Activated CD8-positive, alpha-beta memory T cell treated with anti-CD3 and anti-CD28 coated beads for 4 hours (primary cell): ENCODE data around the gene SNX8.
"Not testable (repeated sequence)": the region's sequence is repeated elsewhere in the genome, so short reads cannot be mapped to it uniquely, and the experiment has no call there.

Experiments used
- DNase-seq, 2 donors: peaks; one replicate each; pipeline ENCODE4 v3.0.0-alpha.2; 2020; ENCODE audit warnings: low read depth in 2 of 2

SNX8 gene

GRCh38 chr7:2295936-2296620, 18.2 kb downstream of the SNX8 start:
- DNase-seq = no peak

DNA sequence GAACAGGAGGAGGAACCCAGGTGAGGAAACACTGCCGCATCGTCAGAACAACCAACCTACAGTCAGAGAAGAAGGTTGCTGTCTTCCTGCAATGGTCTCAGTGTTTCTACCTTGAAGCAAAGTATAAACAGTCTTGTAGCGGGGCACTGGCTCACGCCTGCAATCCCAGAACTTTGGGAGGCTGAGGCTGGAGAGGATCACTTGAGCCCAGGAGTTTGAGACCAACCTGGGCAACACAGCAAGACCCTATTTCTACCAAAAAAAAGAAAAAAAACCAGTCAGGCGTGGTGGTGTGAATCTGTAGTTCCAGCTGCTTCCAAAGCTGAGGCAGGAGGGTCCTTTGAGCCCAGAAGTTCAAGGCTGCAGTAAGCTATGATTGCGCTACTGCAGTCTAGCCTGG, 23.4 kb downstream of the SNX8 start:
- no peak for DNase-seq

GRCh38 chr7:2289621-2290020, 24.6 kb downstream of the SNX8 start:
- DNase-seq = no peak

GRCh38 chr7:2289111-2289586, 25.1 kb downstream of the SNX8 start:
- no peak for DNase-seq

- DNase-seq = no peak
Observed at GRCh38 chr7:2288503-2288902, 25.7 kb downstream of the SNX8 start.

GRCh38 chr7:2287745-2288144, 26.5 kb downstream of the SNX8 start:
- DNase-seq = no peak

DNA sequence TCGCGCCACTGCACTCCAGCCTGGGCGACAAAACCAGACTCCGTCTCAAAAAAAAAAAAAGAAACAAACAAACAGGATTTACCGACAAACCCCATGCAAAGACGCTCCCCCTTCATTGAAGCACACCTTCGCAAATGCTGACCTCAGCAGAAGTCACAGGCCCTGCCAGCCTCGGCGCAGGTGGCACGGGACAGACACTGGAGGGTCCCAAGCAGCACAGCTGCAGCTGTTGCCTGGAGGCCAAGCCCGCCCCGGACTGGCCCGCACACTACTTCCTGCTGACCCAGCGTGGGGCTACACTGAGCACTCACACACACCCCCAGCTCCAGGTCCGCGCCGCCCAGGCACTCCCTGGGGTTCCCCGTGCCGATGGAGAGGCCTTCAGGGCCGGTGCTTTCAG, 31.2 kb downstream of the SNX8 start:
- DNase-seq = no peak

GRCh38 chr7:2282185-2282751, 32.0 kb downstream of the SNX8 start:
- no peak for DNase-seq

- no peak for DNase-seq
Observed at GRCh38 chr7:2281541-2281940, 32.7 kb downstream of the SNX8 start.

DNA sequence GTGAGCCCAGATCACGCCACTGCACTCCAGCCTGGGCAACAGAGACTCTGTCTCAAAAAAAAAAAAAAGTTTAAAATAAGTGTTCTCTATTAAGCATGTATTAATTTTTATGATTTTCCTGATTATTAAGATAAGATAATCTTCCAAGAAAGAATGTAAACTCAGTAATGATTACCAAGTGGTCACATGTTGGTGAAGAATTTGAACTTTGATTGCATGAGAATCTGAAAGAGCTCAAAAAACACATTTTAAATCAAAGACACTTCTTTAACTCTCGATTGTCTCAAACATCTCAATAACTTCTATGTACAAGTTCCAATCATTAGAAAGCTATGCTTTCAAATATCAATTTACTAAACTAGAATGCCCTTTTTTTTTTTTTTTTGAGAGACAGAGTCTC, 33.8 kb downstream of the SNX8 start:
- no peak for DNase-seq

GRCh38 chr7:2279896-2280295, 34.3 kb downstream of the SNX8 start:
- DNase-seq = no peak

DNA sequence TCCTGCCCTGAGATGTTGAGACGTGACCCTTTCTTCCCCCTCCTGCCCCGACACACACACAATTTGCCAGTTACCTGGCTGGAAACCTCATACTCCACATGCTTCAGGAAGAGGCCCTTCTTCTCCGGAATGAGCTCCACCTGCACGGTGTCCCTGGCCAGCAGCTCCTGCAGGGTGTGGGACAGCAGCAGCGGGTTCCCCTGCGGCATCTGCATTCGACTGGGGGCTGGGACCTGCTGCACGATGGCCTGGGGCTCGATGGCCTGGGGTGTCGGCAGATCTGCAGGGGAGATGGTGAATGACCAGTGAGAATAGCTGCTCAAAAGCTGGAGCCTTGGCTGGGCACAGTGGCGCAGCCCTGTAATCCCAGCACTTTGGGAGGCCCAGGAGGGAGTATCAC, 36.2 kb downstream of the SNX8 start:
- no peak for DNase-seq

GRCh38 chr7:2276107-2276506, 38.1 kb downstream of the SNX8 start:
- no peak for DNase-seq

- no peak for DNase-seq
Observed at GRCh38 chr7:2275101-2275500, 39.1 kb downstream of the SNX8 start.

DNA sequence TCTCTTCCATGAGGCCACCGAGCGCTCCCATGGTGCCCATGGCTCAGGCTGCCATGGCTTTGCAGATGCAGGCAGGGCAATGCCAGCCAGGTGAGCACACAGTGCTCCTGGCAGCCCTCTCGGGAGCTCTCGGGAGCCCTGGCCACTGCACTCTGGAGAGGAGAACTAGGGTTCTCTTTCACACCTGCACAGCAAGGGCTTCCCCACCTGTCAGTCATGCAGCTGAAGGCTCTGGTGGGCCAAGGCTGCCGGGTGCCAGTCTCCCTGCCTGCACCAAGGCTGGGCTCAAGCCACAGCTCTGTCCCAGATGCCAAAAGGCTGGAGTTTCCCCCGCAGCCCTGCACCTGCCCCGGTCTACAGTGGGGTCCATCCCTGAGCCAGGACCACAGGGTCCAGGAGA, 39.6 kb downstream of the SNX8 start:
- DNase-seq = no peak

- DNase-seq = no peak
Observed at GRCh38 chr7:2273866-2274265, 40.4 kb downstream of the SNX8 start.

DNA sequence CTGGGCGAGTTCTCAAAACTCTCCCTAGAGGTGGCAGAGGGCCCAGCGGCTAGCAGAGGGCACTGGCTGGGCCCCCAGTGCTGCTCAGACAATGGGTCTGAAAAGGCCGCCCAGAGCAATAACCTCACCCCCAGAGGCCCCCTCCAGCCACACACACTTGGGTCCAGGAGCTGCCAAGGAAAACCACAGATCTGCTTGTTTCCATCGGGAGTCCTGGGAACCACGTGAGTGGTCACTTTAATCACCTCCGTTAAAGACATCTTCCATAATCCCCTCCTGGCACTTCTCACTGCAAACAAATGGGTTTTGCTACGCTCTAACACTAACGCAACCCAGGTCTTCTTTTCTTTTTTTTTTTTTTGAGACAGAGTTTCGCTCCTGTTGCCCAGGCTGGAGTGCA, 42.2 kb downstream of the SNX8 start:
- no peak for DNase-seq

DNA sequence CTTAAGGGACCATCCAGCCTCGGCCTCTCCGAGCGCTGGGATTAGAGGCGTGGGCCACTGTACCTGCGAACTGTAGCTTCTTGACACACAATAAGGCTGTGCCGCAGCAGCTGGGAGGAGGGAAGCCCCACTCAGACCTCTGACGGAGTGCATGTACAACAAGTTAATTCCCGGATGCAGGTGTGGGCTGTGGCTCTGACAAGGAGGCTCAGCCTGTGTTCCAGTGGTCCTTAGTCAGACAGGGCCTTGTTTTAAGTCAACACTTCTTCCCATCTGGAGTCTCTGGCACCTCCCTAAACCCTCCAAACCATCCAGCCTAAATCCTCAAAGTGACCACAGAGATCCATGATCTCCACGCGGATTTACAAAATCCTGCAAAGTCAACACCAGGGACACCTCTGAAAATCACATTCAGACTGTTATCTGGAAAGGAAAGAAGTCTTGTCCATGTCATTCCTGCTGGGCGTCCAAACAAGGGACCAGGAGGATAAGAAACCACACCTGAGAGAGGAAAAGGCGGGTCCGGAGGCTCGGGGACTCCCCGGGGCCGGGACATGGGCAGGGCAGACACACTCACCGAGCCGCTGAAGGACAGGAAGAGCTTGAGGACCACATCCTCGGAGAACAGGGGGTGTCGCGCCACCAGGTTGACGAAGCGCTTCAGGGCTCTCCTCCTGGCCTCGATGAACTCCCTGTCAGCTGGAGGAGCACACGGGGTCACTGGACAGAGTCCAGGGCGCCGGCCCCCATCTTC, 42.8 kb downstream of the SNX8 start:
- no peak for DNase-seq

- no peak for DNase-seq
Observed at GRCh38 chr7:2270495-2270894, 43.7 kb downstream of the SNX8 start.

DNA sequence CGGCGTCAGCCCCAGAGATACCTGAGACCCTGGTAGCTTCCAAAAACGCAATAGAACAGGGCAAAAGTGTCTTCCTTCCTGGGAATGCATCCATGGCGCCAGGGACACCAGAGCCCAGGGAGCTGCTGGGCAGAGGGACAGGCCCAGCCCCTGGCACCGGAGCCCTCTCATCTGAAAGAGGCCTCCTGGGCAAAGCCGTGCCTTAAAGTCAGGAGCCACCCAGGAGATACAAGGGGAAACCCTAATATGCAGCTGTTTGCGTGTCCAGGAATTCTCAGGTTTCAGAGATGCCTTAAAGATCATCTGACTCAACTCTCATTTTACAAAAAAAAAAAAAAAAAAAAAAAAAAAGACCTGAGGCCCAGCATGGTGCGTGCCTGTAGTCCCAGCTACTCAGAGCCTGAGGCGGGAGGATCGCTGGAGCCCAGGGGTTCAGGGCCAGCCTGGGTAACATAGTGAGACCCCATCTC, 44.2 kb downstream of the SNX8 start:
- DNase-seq = no peak

DNA sequence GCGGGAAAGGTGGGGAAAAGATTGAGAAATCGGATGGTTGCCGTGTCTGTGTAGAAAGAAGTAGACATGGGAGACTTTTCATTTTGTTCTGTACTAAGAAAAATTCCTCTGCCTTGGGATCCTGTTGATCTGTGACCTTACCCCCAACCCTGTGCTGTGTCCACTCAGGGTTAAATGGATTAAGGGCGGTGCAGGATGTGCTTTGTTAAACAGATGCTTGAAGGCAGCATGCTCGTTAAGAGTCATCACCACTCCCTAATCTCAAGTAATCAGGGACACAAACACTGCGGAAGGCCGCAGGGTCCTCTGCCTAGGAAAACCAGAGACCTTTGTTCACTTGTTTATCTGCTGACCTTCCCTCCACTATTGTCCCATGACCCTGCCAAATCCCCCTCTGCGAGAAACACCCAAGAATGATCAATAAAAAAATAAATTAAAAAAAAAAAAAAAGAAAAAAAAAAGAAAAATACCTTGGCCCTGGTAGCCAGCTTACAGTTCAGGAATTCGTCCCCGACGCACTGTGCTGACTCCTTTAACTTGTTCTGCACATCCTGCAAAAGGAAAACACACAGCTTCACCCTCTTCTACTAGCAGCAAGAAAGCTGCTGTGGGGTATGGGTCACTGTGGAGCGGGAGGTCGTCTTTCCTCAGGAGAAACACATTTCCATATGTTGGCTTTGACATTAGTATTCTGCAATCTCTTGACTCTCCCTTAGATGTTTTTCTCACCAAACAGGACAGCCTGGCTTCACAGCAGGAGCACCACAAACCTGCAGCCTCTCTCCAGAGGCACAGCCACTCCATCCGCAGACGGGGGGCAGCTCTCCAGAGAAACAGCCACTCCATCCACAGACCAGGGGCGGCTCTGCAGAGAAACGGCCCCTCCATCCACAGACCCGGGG, 44.9 kb downstream of the SNX8 start:
- not testable (repeated sequence) for DNase-seq

- DNase-seq = no peak
Observed at GRCh38 chr7:2266911-2267310, 47.3 kb downstream of the SNX8 start.
